HUES64 (cell line): ENCODE results near the gene STARD3.

Experiments used
- H3K27ac ChIP-seq: 2 replicates; pipeline ENCODE4 v1.7.0; 2013; ENCODE audit warnings: low read depth, low read length, inconsistent platforms
- H3K27me3 ChIP-seq: 2 replicates; pipeline ENCODE4 v1.6.1; 2013; ENCODE audit warnings: mild to moderate bottlenecking, low read length; ENCODE audit not compliant: insufficient read depth
- H3K36me3 ChIP-seq: 2 replicates; pipeline ENCODE4 v1.6.1; 2013; ENCODE audit warnings: mild to moderate bottlenecking, low read length; ENCODE audit not compliant: insufficient read depth
- H3K4me1 ChIP-seq: 2 replicates; pipeline ENCODE4 v1.6.1; 2013; ENCODE audit warnings: mild to moderate bottlenecking, low read length, moderate library complexity; ENCODE audit not compliant: insufficient read depth
- H3K4me3 ChIP-seq: 2 replicates; pipeline ENCODE4 v1.5.1; 2013; ENCODE audit warnings: mild to moderate bottlenecking, low read length, moderate library complexity
- H3K9ac ChIP-seq: 2 replicates; pipeline ENCODE4 v1.6.1; 2013; ENCODE audit warnings: mild to moderate bottlenecking, low read depth, low read length
- H3K9me3 ChIP-seq: 2 replicates; pipeline ENCODE4 v1.6.1; 2013; ENCODE audit warnings: low read depth, low read length; ENCODE audit not compliant: insufficient read depth
- WGBS: fragments of 150-250, 120-280 bp; methylation state at CpG from one replicate; pipeline ENCODE4 v1.1.7; 2013; ENCODE audit warnings: missing lambda C conversion rate; 5-methylcytosine and 5-hydroxymethylcytosine counted together

Gene STARD3

DNA sequence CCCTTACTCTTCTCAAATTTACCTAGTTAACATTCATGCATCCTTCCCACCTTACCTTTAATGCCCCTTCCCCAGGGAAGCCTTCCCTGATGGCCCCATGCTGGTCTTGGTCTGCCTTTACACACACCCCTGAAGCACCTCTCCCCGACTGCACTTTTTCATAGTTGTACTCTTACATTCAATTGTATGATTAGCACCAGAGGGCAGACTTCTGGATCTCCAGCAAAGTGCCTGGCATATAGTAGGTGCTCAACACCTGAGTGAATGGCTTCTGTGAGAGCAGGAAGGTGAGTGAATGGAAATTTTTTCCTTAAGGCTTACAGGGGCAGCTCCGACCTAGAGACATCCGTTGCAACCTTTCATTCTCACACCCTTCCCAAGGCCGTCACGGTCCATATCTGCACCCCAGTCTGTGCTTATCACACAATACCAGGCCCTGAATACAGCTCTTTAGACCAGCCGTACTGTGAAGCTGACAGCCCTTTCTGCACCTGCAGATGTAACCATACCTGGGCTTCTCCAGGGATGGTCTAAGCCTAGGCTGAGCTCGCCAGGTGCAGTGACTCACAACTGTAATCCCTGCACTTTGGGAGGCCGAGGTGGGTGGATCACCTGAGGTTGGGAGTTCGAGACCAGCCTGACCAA, 46.5 kb downstream of the STARD3 start:
- H3K27me3 ChIP-seq = no peaks in the 10 kb centered on the region
- H3K4me3 ChIP-seq = no peak overlapping the region
- no peaks in the 10 kb centered on the region for H3K9me3 ChIP-seq
- no peak overlapping the region for H3K9ac ChIP-seq
- H3K36me3 ChIP-seq = peaks cover 20% of the 10 kb centered on the region; the same call in 1 of the 2 replicates
- WGBS = 92% methylated on average over 9 of the region's 9 CpGs
- H3K4me1 ChIP-seq = peaks cover 7% of the 10 kb centered on the region
- no peak overlapping the region for H3K27ac ChIP-seq

DNA sequence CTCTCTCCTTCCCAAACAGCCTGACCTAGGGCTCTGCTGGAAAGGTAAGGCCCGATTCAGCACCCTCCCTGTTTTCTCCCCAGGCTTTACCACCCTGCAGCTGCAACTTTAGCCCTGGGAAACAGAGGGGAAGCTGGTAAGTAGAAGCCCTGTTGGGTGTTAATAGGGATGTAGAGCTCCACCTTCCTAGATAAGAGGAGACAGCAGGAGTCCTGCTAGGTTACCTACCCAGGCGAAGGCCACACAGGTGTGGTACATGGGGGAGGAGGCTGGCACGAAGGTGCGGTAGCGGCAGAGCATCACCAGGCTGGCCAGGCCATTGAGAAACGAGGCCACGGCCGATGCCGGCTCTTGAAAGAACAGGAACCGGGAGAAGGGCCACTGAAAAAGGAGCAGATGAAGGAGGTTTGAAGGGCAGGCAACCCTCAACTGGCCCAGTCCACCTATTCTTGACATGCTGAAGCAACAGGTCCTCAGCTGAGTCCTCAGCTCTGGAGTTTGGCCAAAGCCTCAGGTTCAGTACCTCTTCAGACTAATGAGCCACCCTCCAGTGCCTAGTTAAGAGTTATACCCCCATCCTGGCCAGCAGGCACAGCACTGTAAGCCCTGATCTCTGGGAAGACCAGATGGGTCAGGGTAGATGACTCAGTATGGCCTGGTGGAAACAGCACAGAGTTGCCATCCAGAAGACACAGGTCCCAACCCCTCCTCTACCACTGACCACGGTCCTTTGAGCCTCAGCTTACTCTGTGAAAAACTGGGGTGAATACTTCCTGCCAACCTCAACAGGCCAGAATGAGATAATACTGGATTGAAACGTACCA, 47.6 kb downstream of the STARD3 start:
- no peaks in the 10 kb centered on the region for H3K9me3 ChIP-seq
- 94% methylated on average over 12 of the region's 12 CpGs for WGBS
- peaks cover 20% of the 10 kb centered on the region; the same call in 1 of the 2 replicates for H3K36me3 ChIP-seq
- H3K4me1 ChIP-seq = peaks cover 10% of the 10 kb centered on the region
- no peaks in the 10 kb centered on the region for H3K27me3 ChIP-seq
- no peak overlapping the region for H3K4me3 ChIP-seq
- H3K9ac ChIP-seq = no peak overlapping the region
- H3K27ac ChIP-seq = no peak overlapping the region

DNA sequence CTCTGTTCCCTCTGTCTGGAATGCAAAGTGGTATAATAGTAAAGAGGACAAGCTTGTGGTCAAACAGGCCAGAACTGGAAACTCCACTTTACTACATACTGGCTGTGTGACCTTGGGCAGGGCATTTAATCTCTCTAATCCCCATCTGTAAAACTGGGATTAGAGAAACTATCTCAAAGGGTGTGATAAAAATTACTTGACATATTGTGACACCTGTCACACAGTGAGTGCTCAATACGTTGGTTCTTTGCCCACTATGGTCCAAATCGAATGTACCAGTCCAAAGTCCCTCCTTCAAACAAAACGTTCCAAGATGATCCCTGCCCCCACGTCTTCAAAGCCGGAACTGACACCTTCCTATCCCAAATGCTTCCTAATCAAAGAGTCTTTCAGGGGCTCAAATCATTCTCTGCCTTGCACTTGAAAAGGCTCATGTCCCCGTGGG, 50.2 kb downstream of the STARD3 start:
- peaks cover 19% of the 10 kb centered on the region for H3K4me1 ChIP-seq
- peak overlapping the region; percentile 100 for H3K27ac ChIP-seq
- H3K9ac ChIP-seq = peak overlapping the region; percentile 79; the same call in 1 of the 2 replicates

DNA sequence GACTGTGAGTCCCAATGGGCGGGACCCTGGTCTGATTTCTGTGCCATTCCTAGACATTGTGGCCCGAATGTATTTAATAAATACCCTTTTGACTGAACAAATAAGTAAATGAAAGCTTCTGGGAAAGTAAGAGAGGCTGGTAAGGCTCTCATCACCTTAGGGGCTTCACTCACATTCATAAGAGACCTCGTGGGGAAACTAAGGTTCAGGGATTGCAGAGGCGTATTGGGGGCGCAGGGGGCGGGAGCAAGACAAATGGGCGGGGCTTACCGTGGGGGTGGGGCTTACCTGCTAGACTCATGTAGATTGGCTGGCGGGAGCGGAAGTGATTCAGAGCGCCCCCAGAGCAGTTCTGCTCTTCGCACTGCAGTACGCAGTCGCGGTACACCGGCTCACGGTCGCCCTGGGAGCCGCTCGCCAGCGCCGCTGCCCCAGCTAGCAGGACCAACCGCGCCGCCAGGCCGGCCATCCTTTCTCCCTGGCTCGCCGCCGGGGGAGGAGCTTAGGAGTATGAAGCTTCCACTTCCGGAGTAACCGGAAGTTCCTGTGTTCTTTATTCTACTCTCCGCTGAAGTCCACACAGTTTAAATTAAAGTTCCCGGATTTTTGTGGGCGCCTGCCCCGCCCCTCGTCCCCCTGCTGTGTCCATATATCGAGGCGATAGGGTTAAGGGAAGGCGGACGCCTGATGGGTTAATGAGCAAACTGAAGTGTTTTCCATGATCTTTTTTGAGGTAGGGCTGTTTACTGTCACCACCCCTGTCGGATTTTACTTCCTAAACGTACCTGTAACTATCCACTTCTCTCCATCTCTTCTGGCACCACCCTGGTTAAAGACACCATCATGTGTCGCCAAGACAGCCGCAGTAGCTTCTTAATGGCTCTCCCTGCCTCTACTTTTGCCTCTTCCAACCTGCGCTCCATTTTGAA, 50.9 kb downstream of the STARD3 start, which contains the start of gene PGAP3:
PGAP3 (minus strand) TSS at position 512 of the 929 bp plus-strand sequence; CDS start at position 469, 43 bp downstream.
- Histone ChIP-seq H3K9ac (peak within 1 kb of the TSS; percentile 79), H3K36me3 (peaks cover 13% of the 10 kb centered on the region; the same call in 1 of the 2 replicates), H3K27me3 (no peaks in the 10 kb centered on the region), H3K9me3 (no peaks in the 10 kb centered on the region), H3K27ac (peak within 1 kb of the TSS; percentile 100), H3K4me1 (peaks cover 19% of the 10 kb centered on the region), H3K4me3 (peak within 1 kb of the TSS; percentile 66)
- 17% methylated on average over 45 of the region's 45 CpGs for WGBS

More for the DNA sequence above, 50.2 kb downstream of the STARD3 start:
- no peaks in the 10 kb centered on the region for H3K9me3 ChIP-seq
- H3K27me3 ChIP-seq = no peaks in the 10 kb centered on the region
- H3K4me3 ChIP-seq = peak overlapping the region; percentile 66
- peaks cover 13% of the 10 kb centered on the region; the same call in 1 of the 2 replicates for H3K36me3 ChIP-seq
- WGBS = 75% methylated on average over 6 of the region's 6 CpGs

DNA sequence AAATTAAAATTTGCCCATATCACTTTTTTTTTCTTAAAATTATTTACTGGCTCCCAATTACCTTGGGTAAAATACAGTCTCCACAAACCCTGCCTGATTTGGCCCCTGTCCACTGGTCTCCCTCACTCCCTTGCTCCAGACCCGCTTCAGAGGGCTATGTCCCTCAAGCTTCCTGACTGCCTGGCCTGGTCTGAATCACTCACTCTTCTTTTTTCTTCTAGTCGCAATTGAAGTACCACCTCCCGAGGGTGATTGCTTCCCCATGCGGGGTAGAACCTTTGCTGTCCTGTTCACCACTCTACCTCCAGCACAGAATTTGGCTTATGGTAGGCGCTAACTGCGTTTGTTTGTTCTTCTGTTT, 51.5 kb downstream of the STARD3 start:
- Histone ChIP-seq H3K9ac (peak overlapping the region; percentile 79), H3K27me3 (no peaks in the 10 kb centered on the region), H3K4me1 (peaks cover 19% of the 10 kb centered on the region), H3K27ac (peak overlapping the region; percentile 100), H3K36me3 (peaks cover 8% of the 10 kb centered on the region; the same call in 1 of the 2 replicates), H3K9me3 (no peaks in the 10 kb centered on the region), H3K4me3 (peak overlapping the region; percentile 66)
- WGBS = 8% methylated on average over 5 of the region's 6 CpGs

DNA sequence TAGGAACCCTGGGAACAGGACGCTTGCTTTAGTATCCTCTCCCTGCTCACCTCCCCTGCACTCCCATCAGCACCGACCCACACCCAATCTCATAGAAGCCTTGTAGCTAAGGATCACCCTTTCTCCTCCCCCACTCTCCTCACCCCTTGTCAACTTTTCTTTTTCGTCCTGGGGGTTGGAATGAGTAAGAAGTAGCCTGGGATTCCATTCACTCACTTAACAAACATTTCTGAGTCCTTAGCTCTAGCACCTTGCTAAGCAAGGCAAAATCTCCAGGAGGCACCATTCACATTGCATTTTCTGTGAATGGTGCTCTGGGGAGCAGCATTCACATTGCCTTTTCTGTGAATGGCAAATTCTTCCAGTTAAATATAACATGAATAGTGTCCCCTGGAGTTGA, 52.0 kb downstream of the STARD3 start:
- peak overlapping the region; percentile 100 for H3K27ac ChIP-seq

DNA sequence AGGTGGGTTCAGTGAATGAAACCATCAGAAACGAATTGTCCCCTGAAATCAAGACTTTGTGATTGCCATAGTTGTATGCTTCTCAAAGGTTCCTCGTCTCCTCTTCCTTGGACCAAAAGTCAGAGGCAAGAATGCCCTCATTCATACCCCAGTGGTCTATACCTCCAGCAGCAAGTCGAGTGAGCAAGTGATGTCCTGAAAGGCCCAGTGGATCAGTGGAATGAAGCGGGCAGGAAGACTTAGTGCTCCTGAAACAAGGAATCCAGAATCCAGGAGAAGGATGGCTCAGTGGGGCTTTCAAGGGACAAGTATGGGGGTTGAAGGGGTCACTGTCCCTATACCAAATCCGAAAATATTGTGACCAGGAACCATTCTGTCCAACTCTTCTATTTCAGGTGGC, 57.6 kb downstream of the STARD3 start:
- Histone ChIP-seq H3K27ac (peak overlapping the region; percentile 92), H3K9ac (peak overlapping the region; percentile 9; the same call in 1 of the 2 replicates), H3K4me3 (no peak overlapping the region), H3K9me3 (no peaks in the 10 kb centered on the region), H3K27me3 (no peaks in the 10 kb centered on the region), H3K4me1 (peaks cover 40% of the 10 kb centered on the region), H3K36me3 (no peaks in the 10 kb centered on the region)
- 88% methylated on average over 5 of the region's 5 CpGs for WGBS

More for the DNA sequence above, 52.0 kb downstream of the STARD3 start:
- no peaks in the 10 kb centered on the region for H3K9me3 ChIP-seq
- peak overlapping the region; percentile 66 for H3K4me3 ChIP-seq
- H3K9ac ChIP-seq = peak overlapping the region; percentile 79
- peaks cover 6% of the 10 kb centered on the region; the same call in 1 of the 2 replicates for H3K36me3 ChIP-seq
- H3K4me1 ChIP-seq = peaks cover 19% of the 10 kb centered on the region
- H3K27me3 ChIP-seq = no peaks in the 10 kb centered on the region
- WGBS = 0% methylated on average over 2 of the region's 3 CpGs

DNA sequence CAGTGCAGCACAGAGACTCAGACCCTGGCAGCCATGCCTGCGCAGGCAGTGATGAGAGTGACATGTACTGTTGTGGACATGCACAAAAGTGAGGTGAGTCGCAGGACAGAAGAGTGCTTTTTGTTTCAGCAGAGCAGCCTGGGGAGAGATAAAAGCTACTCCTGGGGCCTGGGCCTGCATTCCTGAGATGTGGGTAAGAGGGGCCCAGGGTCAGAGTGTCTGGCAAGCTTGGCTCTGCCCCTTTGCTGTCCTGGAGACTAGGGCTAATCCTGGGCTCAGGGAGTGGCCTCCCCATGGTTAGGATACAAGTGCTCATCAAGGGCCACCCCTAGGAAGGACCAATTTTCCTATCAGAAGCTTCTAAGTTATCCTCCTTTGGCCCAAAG, 58.1 kb downstream of the STARD3 start:
- WGBS = 68% methylated on average over 2 of the region's 2 CpGs
- Histone ChIP-seq H3K27ac (peak overlapping the region; percentile 92), H3K9ac (peak overlapping the region; percentile 9; the same call in 1 of the 2 replicates)

DNA sequence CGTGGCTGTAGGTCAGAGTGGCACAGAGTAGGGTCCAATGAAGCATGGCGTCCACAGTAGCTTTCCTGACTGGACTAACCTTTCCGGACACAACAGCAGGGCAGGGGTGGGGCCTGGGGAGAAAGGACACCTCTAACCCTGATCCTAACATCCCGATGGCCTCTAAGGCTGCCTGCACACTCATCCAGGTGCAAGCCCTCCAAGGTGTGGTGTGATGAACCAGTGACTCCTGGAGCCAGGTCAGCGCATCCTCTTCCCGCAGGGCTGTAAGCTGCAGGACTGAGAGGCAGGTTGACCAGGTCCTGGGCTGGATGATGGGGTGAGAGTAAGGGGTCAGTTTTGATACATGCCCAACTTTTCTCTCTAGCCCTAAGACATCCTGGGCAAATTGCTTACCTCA, 59.8 kb downstream of the STARD3 start:
- 68% methylated on average over 6 of the region's 6 CpGs for WGBS
- Histone ChIP-seq H3K27ac (peak overlapping the region; percentile 68), H3K4me3 (no peak overlapping the region)

More for the DNA sequence above, 58.1 kb downstream of the STARD3 start:
- no peaks in the 10 kb centered on the region for H3K9me3 ChIP-seq
- no peak overlapping the region for H3K4me3 ChIP-seq
- H3K36me3 ChIP-seq = no peaks in the 10 kb centered on the region
- H3K27me3 ChIP-seq = no peaks in the 10 kb centered on the region
- peaks cover 35% of the 10 kb centered on the region for H3K4me1 ChIP-seq

DNA sequence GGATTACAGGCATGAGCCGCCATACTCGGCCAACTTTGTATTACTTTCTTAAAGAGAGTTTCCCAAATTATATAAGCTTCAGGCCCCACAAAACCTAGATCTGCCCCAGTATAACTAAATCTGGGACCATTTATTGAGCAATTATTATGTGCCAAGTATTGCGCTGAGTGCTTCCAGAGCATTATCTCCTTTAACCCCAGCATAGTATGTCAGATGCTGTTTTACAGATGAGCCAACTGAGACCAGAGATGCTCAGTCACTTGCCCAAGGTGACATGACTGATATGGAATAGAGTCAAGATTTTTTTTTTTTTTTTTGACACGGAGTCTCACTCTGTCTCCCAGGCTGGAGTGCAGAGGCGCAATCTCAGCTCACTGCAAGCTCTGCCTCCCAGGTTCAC, 61.0 kb downstream of the STARD3 start:
- Histone ChIP-seq H3K27ac (no peak overlapping the region), H3K27me3 (no peaks in the 10 kb centered on the region), H3K4me1 (peaks cover 41% of the 10 kb centered on the region), H3K9ac (no peak overlapping the region), H3K36me3 (peaks cover 4% of the 10 kb centered on the region), H3K9me3 (no peaks in the 10 kb centered on the region), H3K4me3 (no peak overlapping the region)
- 95% methylated on average over 5 of the region's 5 CpGs for WGBS

More for the DNA sequence above, 59.8 kb downstream of the STARD3 start:
- H3K36me3 ChIP-seq = no peaks in the 10 kb centered on the region
- no peaks in the 10 kb centered on the region for H3K27me3 ChIP-seq
- H3K9ac ChIP-seq = no peak overlapping the region
- no peaks in the 10 kb centered on the region for H3K9me3 ChIP-seq
- H3K4me1 ChIP-seq = peaks cover 31% of the 10 kb centered on the region
